ENCODE results near the gene TMEM151B.

TMEM151B gene

GRCh38 chr6:44278315-44278714 lies 8.1 kb downstream of the TMEM151B start:
- H3K4me1 ChIP-seq (ENCODE audit: control insufficient read depth in 1 of 2, insufficient read depth in 2 of 2, low read length in 2 of 2): peaks cover 0 to 10% of the 10 kb centered on the region in 2 donors
- H3K36me3 ChIP-seq (ENCODE audit: control insufficient read depth in 1 of 2, insufficient read depth in 2 of 2, low read length in 2 of 2): no peaks in the 10 kb centered on the region
- peaks cover 34% of the 10 kb centered on the region for H3K27me3 ChIP-seq (ENCODE audit: low read depth, low read length)
- no peak overlapping the region for H3K27ac ChIP-seq (ENCODE audit: low read length)
- H3K4me3 ChIP-seq (ENCODE audit: low read depth in 1 of 2, low read length in 2 of 2): no peak overlapping the region
- H3K9me3 ChIP-seq (ENCODE audit: control insufficient read depth in 1 of 2, low read length in 2 of 2): no peaks in the 10 kb centered on the region

GRCh38 chr6:44278774-44279697 lies 8.8 kb downstream of the TMEM151B start:
- no peak overlapping the region for H3K27ac ChIP-seq (ENCODE audit: low read length)
- H3K4me1 ChIP-seq (ENCODE audit: control insufficient read depth in 1 of 2, insufficient read depth in 2 of 2, low read length in 2 of 2): peaks cover 0 to 10% of the 10 kb centered on the region in 2 donors
- H3K4me3 ChIP-seq (ENCODE audit: low read depth in 1 of 2, low read length in 2 of 2): no peak overlapping the region
- H3K27me3 ChIP-seq (ENCODE audit: low read depth, low read length): peaks cover 28% of the 10 kb centered on the region
- H3K36me3 ChIP-seq (ENCODE audit: control insufficient read depth in 1 of 2, insufficient read depth in 2 of 2, low read length in 2 of 2): no peaks in the 10 kb centered on the region
- no peaks in the 10 kb centered on the region for H3K9me3 ChIP-seq (ENCODE audit: control insufficient read depth in 1 of 2, low read length in 2 of 2)

- H3K27me3 ChIP-seq (ENCODE audit: low read depth, low read length): no peaks in the 10 kb centered on the region
- no peak overlapping the region for H3K27ac ChIP-seq (ENCODE audit: low read length)
- H3K9me3 ChIP-seq (ENCODE audit: control insufficient read depth in 1 of 2, low read length in 2 of 2): no peaks in the 10 kb centered on the region
- no peaks in the 10 kb centered on the region for H3K4me1 ChIP-seq (ENCODE audit: control insufficient read depth in 1 of 2, insufficient read depth in 2 of 2, low read length in 2 of 2)
- H3K4me3 ChIP-seq (ENCODE audit: low read depth in 1 of 2, low read length in 2 of 2): no peak overlapping the region
- H3K36me3 ChIP-seq (ENCODE audit: control insufficient read depth in 1 of 2, insufficient read depth in 2 of 2, low read length in 2 of 2): no peaks in the 10 kb centered on the region
These were observed 13.9 kb downstream of the TMEM151B start for GRCh38 chr6:44284121-44284520.

DNA sequence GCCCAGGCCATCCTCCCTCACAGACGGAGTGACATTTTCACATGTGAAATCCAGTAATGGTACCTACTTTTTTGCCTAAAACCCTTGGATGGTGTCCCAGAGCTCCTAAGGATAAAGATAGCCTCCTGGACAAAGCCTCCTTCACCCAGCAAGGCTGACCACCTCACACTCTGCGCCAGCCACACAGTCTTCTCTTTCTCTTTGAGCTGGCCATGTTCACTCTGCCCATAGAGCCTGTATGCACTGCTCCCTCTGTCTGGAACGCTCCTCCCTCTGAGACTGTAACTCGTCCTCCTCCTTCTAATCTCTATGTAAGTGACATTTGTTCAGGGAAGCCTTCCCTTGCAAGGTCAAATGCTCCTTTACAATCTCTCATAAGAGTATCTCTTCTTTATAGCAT lies 14.6 kb downstream of the TMEM151B start:
- Histone ChIP-seq H3K4me1 (ENCODE audit: control insufficient read depth in 1 of 2, insufficient read depth in 2 of 2, low read length in 2 of 2) (no peaks in the 10 kb centered on the region), H3K4me3 (ENCODE audit: low read depth in 1 of 2, low read length in 2 of 2) (no peak overlapping the region), H3K9me3 (ENCODE audit: control insufficient read depth in 1 of 2, low read length in 2 of 2) (no peaks in the 10 kb centered on the region), H3K27me3 (ENCODE audit: low read depth, low read length) (peaks cover 2% of the 10 kb centered on the region), H3K27ac (ENCODE audit: low read length) (no peak overlapping the region), H3K36me3 (ENCODE audit: control insufficient read depth in 1 of 2, insufficient read depth in 2 of 2, low read length in 2 of 2) (no peaks in the 10 kb centered on the region)

GRCh38 chr6:44285552-44286284 lies 15.5 kb downstream of the TMEM151B start:
- Histone ChIP-seq H3K36me3 (ENCODE audit: control insufficient read depth in 1 of 2, insufficient read depth in 2 of 2, low read length in 2 of 2) (no peaks in the 10 kb centered on the region), H3K27me3 (ENCODE audit: low read depth, low read length) (peaks cover 5% of the 10 kb centered on the region), H3K27ac (ENCODE audit: low read length) (no peak overlapping the region), H3K9me3 (ENCODE audit: control insufficient read depth in 1 of 2, low read length in 2 of 2) (no peaks in the 10 kb centered on the region), H3K4me1 (ENCODE audit: control insufficient read depth in 1 of 2, insufficient read depth in 2 of 2, low read length in 2 of 2) (no peaks in the 10 kb centered on the region), H3K4me3 (ENCODE audit: low read depth in 1 of 2, low read length in 2 of 2) (no peak overlapping the region)

GRCh38 chr6:44286285-44286565 lies 16.0 kb downstream of the TMEM151B start:
- Histone ChIP-seq H3K9me3 (ENCODE audit: control insufficient read depth in 1 of 2, low read length in 2 of 2) (no peaks in the 10 kb centered on the region), H3K27ac (ENCODE audit: low read length) (no peak overlapping the region), H3K4me1 (ENCODE audit: control insufficient read depth in 1 of 2, insufficient read depth in 2 of 2, low read length in 2 of 2) (no peaks in the 10 kb centered on the region), H3K4me3 (ENCODE audit: low read depth in 1 of 2, low read length in 2 of 2) (no peak overlapping the region), H3K36me3 (ENCODE audit: control insufficient read depth in 1 of 2, insufficient read depth in 2 of 2, low read length in 2 of 2) (no peaks in the 10 kb centered on the region), H3K27me3 (ENCODE audit: low read depth, low read length) (peaks cover 5% of the 10 kb centered on the region)

- H3K27me3 ChIP-seq (ENCODE audit: low read depth, low read length): peaks cover 5% of the 10 kb centered on the region
- no peak overlapping the region for H3K27ac ChIP-seq (ENCODE audit: low read length)
- H3K9me3 ChIP-seq (ENCODE audit: control insufficient read depth in 1 of 2, low read length in 2 of 2): no peaks in the 10 kb centered on the region
- no peaks in the 10 kb centered on the region for H3K4me1 ChIP-seq (ENCODE audit: control insufficient read depth in 1 of 2, insufficient read depth in 2 of 2, low read length in 2 of 2)
- no peak overlapping the region for H3K4me3 ChIP-seq (ENCODE audit: low read depth in 1 of 2, low read length in 2 of 2)
- H3K36me3 ChIP-seq (ENCODE audit: control insufficient read depth in 1 of 2, insufficient read depth in 2 of 2, low read length in 2 of 2): no peaks in the 10 kb centered on the region
These were observed 16.5 kb downstream of the TMEM151B start for GRCh38 chr6:44286747-44287146.

GRCh38 chr6:44289726-44290260 lies 19.5 kb downstream of the TMEM151B start:
- H3K27ac ChIP-seq (ENCODE audit: low read length): no peak overlapping the region

DNA sequence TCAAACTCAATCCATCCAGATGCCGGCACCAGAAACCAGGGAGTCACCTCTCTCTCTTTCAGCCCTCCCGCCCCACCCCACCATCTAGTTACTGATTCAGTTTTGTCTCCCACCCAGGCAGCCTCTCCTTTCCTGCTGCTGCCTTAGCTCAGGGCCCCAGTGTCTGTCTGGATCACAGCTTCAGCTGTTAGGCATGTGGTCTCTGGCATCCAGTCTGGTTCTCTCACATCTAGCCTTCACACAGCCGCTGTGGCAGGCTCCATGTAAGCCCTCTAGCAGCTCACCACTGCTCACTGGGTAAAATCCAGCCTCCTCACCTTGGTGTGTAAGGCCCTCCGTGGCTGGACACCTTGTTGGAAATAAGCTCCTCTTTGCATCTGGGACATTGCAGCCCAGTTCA lies 21.6 kb downstream of the TMEM151B start:
- H3K27ac ChIP-seq (ENCODE audit: low read length): no peak overlapping the region
- H3K4me1 ChIP-seq (ENCODE audit: control insufficient read depth in 1 of 2, insufficient read depth in 2 of 2, low read length in 2 of 2): peaks cover 0 to under 1% of the 10 kb centered on the region in 2 donors
- H3K9me3 ChIP-seq (ENCODE audit: control insufficient read depth in 1 of 2, low read length in 2 of 2): no peaks in the 10 kb centered on the region
- no peak overlapping the region for H3K4me3 ChIP-seq (ENCODE audit: low read depth in 1 of 2, low read length in 2 of 2)
- peaks cover 47% of the 10 kb centered on the region for H3K27me3 ChIP-seq (ENCODE audit: low read depth, low read length)
- H3K36me3 ChIP-seq (ENCODE audit: control insufficient read depth in 1 of 2, insufficient read depth in 2 of 2, low read length in 2 of 2): no peaks in the 10 kb centered on the region

More at GRCh38 chr6:44289726-44290260, 19.5 kb downstream of the TMEM151B start:
- Histone ChIP-seq H3K27me3 (ENCODE audit: low read depth, low read length) (peaks cover 29% of the 10 kb centered on the region), H3K9me3 (ENCODE audit: control insufficient read depth in 1 of 2, low read length in 2 of 2) (no peaks in the 10 kb centered on the region), H3K4me1 (ENCODE audit: control insufficient read depth in 1 of 2, insufficient read depth in 2 of 2, low read length in 2 of 2) (no peaks in the 10 kb centered on the region), H3K36me3 (ENCODE audit: control insufficient read depth in 1 of 2, insufficient read depth in 2 of 2, low read length in 2 of 2) (no peaks in the 10 kb centered on the region), H3K4me3 (ENCODE audit: low read depth in 1 of 2, low read length in 2 of 2) (no peak overlapping the region)

GRCh38 chr6:44292661-44293365 lies 22.6 kb downstream of the TMEM151B start:
- H3K4me3 ChIP-seq (ENCODE audit: low read depth in 1 of 2, low read length in 2 of 2): no peak overlapping the region
- no peak overlapping the region for H3K27ac ChIP-seq (ENCODE audit: low read length)
- H3K4me1 ChIP-seq (ENCODE audit: control insufficient read depth in 1 of 2, insufficient read depth in 2 of 2, low read length in 2 of 2): peaks cover 2 to 10% of the 10 kb centered on the region in 2 donors
- H3K9me3 ChIP-seq (ENCODE audit: control insufficient read depth in 1 of 2, low read length in 2 of 2): no peaks in the 10 kb centered on the region
- no peaks in the 10 kb centered on the region for H3K36me3 ChIP-seq (ENCODE audit: control insufficient read depth in 1 of 2, insufficient read depth in 2 of 2, low read length in 2 of 2)
- peaks cover 52% of the 10 kb centered on the region for H3K27me3 ChIP-seq (ENCODE audit: low read depth, low read length)

Data from muscle layer of duodenum (tissue), 2 donors.